Neural cell (in vitro differentiated cells): ENCODE results near the gene RBM33. TPM values are rescaled to one million over a fixed set of nuclear protein-coding genes. Genes with fewer than 3 reads are reported as not detected.

Experiments used
- H2AFZ ChIP-seq: fragments of 200-600, 300-800 bp; sonication (generic), shearing (Covaris generic); 2 replicates; pipeline ENCODE4 v1.6.0; 2014; ENCODE audit warnings: low read depth, mild to moderate bottlenecking, antibody characterized with exemption, low read length, moderate library complexity
- H3F3A ChIP-seq: fragments of 200-600 bp; shearing (Covaris generic); 2 replicates; pipeline ENCODE4 v1.6.1; 2016; ENCODE audit warnings: mild to moderate bottlenecking, moderate library complexity, mixed read lengths, antibody characterized with exemption, low read length; ENCODE audit not compliant: insufficient read depth, poor library complexity, severe bottlenecking
- H3K27ac ChIP-seq: fragments of 200-600, 300-800 bp; sonication (generic), shearing (Covaris generic); 2 replicates; pipeline ENCODE4 v1.5.1; 2014; ENCODE audit warnings: mild to moderate bottlenecking, low read length, moderate library complexity
- H3K27me3 ChIP-seq: fragments of 300-800, 200-600 bp; sonication (generic), shearing (Covaris generic); 2 replicates; pipeline ENCODE4 v1.6.0; 2014; ENCODE audit warnings: mild to moderate bottlenecking, low read depth, low read length, moderate library complexity; ENCODE audit not compliant: insufficient read depth
- H3K36me3 ChIP-seq: fragments of 300-800, 200-600 bp; sonication (generic), shearing (Covaris generic); 2 replicates; pipeline ENCODE4 v1.5.1; 2014; ENCODE audit warnings: mild to moderate bottlenecking, antibody characterized with exemption, low read length, moderate library complexity; ENCODE audit not compliant: insufficient read depth
- H3K4me2 ChIP-seq: fragments of 300-800, 200-600 bp; sonication (generic), shearing (Covaris generic); 2 replicates; pipeline ENCODE4 v1.6.0; 2014; ENCODE audit warnings: mild to moderate bottlenecking, low read length
- H3K4me3 ChIP-seq: fragments of 300-800, 200-600 bp; sonication (generic), shearing (Covaris generic); 2 replicates; pipeline ENCODE4 v1.5.1; 2014; ENCODE audit warnings: mild to moderate bottlenecking, low read length, moderate library complexity
- H3K79me2 ChIP-seq: fragments of 200-600 bp; shearing (Covaris generic); replicated peaks from 2 replicates; pipeline ENCODE4 v1.6.0; 2014; ENCODE audit warnings: mild to moderate bottlenecking, low read length, moderate library complexity; ENCODE audit not compliant: insufficient read depth
- H3K9ac ChIP-seq: fragments of 300-800, 200-600 bp; sonication (generic), shearing (Covaris generic); 2 replicates; pipeline ENCODE4 v1.6.1; 2016; ENCODE audit warnings: mild to moderate bottlenecking, low read length, mixed read lengths
- H3K9me2 ChIP-seq: fragments of 200-600 bp; shearing (Covaris generic); 2 replicates; pipeline ENCODE4 v1.6.1; 2016; ENCODE audit warnings: mild to moderate bottlenecking, low read length, mixed read lengths; ENCODE audit not compliant: insufficient read depth
- H3K9me3 ChIP-seq: fragments of 200-600, 300-800 bp; sonication (generic), shearing (Covaris generic); 2 replicates; pipeline ENCODE4 v1.6.1; 2016; ENCODE audit warnings: mild to moderate bottlenecking, mixed run types, low read length, moderate library complexity, mixed read lengths
- H4K20me1 ChIP-seq: fragments of 200-600 bp; shearing (Covaris generic); 2 replicates; pipeline ENCODE4 v1.6.1; 2016; ENCODE audit warnings: mild to moderate bottlenecking, mixed run types; ENCODE audit not compliant: insufficient read depth
- CTCF ChIP-seq: fragments of 450-650 bp; IDR thresholded peaks from 2 replicates; pipeline ENCODE4 v1.5.1; 2014; ENCODE audit warnings: antibody characterized with exemption, mild to moderate bottlenecking, moderate library complexity; ENCODE audit not compliant: poor library complexity, severe bottlenecking
- EP300 ChIP-seq: fragments of 450-650 bp; conservative IDR thresholded peaks from 2 replicates; pipeline ENCODE4 v1.6.1; 2014; ENCODE audit warnings: antibody characterized with exemption, mild to moderate bottlenecking, moderate library complexity; ENCODE audit not compliant: poor library complexity, severe bottlenecking
- EZH2 ChIP-seq: fragments of 200-600, 300-800 bp; shearing (Covaris generic), sonication (generic); IDR thresholded peaks from 2 replicates; pipeline ENCODE4 v1.6.1; 2014; ENCODE audit warnings: antibody characterized with exemption, low read length, borderline replicate concordance, mild to moderate bottlenecking; ENCODE audit not compliant: insufficient read depth, poor library complexity, severe bottlenecking
- MXI1 ChIP-seq: fragments of 450-650 bp; conservative IDR thresholded peaks from 2 replicates; pipeline ENCODE4 v1.6.1; 2014; ENCODE audit warnings: antibody characterized with exemption, mild to moderate bottlenecking; ENCODE audit not compliant: poor library complexity, severe bottlenecking
- POLR2AphosphoS5 ChIP-seq: IDR thresholded peaks from 2 replicates; pipeline ENCODE4 v1.6.1; 2012
- RAD21 ChIP-seq: fragments of 450-650 bp; conservative IDR thresholded peaks from 2 replicates; pipeline ENCODE4 v1.6.1; 2014; ENCODE audit warnings: antibody characterized with exemption, mild to moderate bottlenecking, moderate library complexity
- REST ChIP-seq: IDR thresholded peaks from 2 replicates; pipeline ENCODE4 v1.6.1; 2012; ENCODE audit warnings: borderline replicate concordance
- SMC3 ChIP-seq: fragments of 450-650 bp; conservative IDR thresholded peaks from 2 replicates; pipeline ENCODE4 v1.6.1; 2014; ENCODE audit warnings: antibody characterized with exemption, mild to moderate bottlenecking, moderate library complexity; ENCODE audit not compliant: poor library complexity
- TAF1 ChIP-seq: IDR thresholded peaks from 2 replicates; pipeline ENCODE4 v1.6.1; 2012; ENCODE audit warnings: low read depth
- polyA plus RNA-seq: library from polyadenylated mRNA; depleted of rRNA; stranded (reverse); fragments of >200 nt; gene quantifications from 2 replicates; pipeline ENCODE4 v1.2.3, GENCODE V29; 2014

Gene RBM33
- polyA plus RNA-seq, 1 donor from 2014 or later = 53.2 TPM

- Histone ChIP-seq H3K27ac (no peak overlapping the region), H3K9ac (no peak overlapping the region), H3K27me3 (no peaks in the 10 kb centered on the region), H3K4me3 (no peak overlapping the region), H3K9me2 (no peaks in the 10 kb centered on the region), H3F3A (no peaks in the 10 kb centered on the region), H4K20me1 (no peaks in the 10 kb centered on the region), H2AFZ (no peak overlapping the region), H3K79me2 (no peaks in the 10 kb centered on the region), H3K36me3 (no peaks in the 10 kb centered on the region), H3K4me2 (no peak overlapping the region), H3K9me3 (no peaks in the 10 kb centered on the region)
- TF ChIP-seq RAD21 (no peak), POLR2AphosphoS5 (no peak), REST (no peak), SMC3 (no peak), EZH2 (no peak), CTCF (no peak), TAF1 (no peak), MXI1 (no peak), EP300 (no peak)
Observed at GRCh38 chr7:155609185-155609584, 35.3 kb upstream of the RBM33 start.

- no peak overlapping the region for H3K9ac ChIP-seq
- no peak overlapping the region for H3K4me3 ChIP-seq
- H3K36me3 ChIP-seq = no peaks in the 10 kb centered on the region
- H3F3A ChIP-seq = no peaks in the 10 kb centered on the region
- no peak overlapping the region for H3K4me2 ChIP-seq
- no peaks in the 10 kb centered on the region for H3K27me3 ChIP-seq
- no peak overlapping the region for H3K27ac ChIP-seq
- no peaks in the 10 kb centered on the region for H3K9me2 ChIP-seq
- H2AFZ ChIP-seq = no peak overlapping the region
- H3K79me2 ChIP-seq = no peaks in the 10 kb centered on the region
- H4K20me1 ChIP-seq = no peaks in the 10 kb centered on the region
- no peak for TF ChIP-seq RAD21
- no peaks in the 10 kb centered on the region for H3K9me3 ChIP-seq
Observed at GRCh38 chr7:155610633-155611193, 33.7 kb upstream of the RBM33 start.
